HG02973 (cell line): ENCODE measurements around the gene AUTS2.

Experiments used
- ATAC-seq: cut with Tn5 transposase; IDR thresholded peaks from one replicate; pipeline ENCODE4 v1.9.1; 2021; ENCODE audit warnings: moderate library complexity; ENCODE audit not compliant: unreplicated experiment

Gene AUTS2

DNA sequence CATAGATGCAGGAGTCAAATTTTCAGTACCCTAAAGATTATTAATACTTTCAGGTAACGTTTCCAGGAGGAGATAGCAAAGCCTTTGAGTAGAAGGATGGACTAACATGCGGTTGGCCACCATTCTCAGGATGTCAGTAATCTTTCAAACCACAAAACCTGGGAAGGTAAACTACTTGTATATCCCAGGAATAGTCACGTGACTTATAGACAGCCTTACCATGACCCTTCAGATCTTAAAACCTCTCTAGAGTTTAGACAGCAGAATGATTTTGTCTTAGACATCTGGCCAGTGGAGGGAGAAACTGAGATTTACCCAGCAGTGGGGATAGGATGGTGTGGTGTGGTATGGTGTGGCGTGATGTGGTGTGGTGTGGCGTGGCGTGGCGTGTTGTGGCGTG is 1085.9 kb downstream of the AUTS2 start:
- no peak for ATAC-seq

DNA sequence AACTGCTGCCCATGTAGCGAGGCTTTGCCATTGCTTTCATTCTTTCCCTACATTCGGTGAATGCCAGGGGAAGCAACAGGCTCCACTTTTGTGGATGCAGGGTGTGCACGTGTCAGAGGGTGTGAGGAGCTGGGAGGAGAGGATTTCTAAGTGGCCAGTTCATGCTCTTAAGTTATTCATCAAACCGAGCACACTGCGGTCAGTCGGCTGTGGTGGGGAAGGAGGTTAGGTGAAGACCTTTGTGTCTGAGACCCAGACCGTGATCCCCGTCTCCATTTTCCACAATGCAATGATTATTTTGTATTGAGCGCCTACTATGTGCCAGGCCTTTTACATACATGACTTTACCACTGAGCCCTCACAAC is 1095.0 kb downstream of the AUTS2 start:
- no peak for ATAC-seq

DNA sequence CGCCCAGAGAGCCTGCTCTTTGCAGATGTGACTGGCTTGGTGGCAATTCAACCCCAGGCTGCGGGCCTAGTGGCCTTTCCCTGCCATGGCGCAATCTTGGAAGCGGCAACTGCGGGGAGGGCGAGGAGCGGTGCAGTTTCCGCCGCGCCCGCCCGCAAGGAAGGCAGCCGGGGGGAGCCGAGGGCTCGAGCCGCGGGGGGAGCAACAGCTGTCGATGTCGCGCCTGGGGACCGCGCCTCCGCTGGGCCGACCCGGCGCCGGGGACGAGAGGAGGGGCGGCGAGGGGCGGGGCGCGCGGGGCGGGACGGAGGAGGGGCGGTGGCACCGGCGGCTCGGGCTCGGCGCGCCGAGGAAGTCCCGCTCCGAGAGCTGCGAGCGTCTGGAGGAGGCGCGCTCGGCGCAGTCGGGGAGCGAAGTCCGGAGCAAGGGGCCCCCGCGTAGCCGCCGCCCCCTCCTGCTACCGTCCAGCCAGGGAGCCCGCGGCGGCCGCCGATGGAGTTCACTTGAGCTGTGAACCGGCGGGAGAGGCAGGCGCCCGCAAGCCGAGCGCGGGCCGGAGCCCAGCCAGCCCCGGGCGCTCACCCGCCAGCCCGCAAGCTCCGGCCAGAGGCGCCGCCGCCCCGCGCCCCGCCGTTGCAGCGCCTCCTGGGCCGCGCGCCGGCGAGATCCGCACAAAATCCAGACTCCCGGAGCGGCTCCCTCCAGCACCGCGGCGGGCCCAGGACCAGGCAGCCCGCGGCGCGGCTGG is 1095.6 kb downstream of the AUTS2 start:
- ATAC-seq: peak; percentile 44

DNA sequence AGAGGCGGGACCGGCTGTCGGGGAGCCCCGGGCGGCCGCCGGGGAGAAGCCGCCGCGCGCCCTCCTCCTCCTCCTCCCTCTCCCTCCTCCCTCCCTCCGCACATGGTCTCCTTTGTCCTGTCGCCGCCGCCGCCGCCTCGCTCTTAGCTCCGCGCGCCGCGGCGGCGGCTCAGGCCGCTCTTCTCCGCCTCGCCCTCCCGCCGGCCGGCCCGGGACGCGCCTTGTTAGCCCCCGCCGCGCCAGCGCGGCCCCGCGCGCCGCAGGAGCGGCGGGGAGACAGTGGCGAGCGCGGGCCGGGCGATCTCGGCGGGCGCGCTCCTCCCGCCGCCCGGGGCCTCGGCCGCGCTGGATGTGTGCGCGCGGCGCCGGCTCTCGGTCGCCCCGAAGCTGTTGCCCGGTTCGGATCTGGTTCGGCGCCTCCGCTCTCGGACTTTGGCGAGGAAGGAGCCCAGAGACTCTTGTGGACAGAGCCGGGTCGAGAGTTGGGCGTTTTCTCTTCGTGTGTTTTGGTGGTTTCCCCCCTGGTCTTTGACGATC is 1096.2 kb downstream of the AUTS2 start:
- ATAC-seq: peak; percentile 32

DNA sequence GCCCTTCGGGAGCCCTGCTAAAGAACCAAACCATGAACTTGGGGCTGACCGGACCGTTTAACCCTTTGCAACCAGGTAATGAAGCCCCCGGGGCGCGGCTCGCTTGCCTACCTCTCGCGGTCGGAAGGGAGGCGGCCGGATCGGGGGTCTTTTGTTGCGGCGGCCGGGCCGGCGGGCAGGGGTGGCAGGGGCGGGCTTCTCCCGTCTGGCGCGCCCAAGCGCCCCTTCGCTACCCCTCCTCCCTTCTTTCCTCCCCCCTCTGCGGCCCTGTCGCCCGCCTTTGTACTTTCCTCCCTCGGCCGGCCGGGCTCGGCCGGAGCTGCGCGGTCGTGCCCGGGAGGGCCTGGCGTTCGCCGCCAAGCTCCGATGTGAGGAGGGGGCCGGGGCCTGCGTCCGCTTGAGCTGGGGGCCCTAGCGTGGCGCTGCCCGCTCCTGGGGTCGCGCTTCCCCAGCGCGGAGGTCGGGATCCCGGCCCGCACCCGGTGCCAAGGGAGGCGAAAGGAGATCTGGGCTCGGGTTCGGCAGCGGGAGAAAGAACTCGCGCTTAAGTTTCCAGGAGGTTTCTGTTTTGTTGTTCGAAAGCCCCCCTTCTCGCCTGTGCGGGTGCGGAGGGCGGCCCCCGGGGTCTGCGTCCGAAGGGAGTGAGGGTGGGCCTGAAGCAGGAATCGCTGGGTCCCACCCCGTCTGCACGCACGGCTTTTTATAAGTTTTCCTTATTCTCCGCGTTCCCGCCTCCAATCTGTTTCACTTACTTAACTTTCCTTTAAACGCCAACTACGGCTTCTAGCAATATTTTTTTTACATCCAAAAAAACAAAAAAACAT is 1096.9 kb downstream of the AUTS2 start:
- no peak for ATAC-seq

DNA sequence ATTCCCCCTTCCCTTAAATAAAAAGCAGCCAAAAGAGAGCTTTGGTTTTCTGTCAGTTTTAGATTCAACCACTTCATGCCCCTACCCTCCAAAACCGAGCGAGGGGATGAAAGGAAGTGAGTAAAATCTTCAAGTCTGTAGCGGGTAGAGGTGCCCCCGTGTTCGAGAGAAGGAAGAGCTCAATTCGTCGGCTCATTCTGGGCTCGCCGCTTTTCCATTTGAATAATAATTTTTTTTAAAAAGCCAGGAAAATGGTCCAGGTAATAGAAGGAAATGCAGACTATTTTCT is 1097.5 kb downstream of the AUTS2 start:
- ATAC-seq: no peak

DNA sequence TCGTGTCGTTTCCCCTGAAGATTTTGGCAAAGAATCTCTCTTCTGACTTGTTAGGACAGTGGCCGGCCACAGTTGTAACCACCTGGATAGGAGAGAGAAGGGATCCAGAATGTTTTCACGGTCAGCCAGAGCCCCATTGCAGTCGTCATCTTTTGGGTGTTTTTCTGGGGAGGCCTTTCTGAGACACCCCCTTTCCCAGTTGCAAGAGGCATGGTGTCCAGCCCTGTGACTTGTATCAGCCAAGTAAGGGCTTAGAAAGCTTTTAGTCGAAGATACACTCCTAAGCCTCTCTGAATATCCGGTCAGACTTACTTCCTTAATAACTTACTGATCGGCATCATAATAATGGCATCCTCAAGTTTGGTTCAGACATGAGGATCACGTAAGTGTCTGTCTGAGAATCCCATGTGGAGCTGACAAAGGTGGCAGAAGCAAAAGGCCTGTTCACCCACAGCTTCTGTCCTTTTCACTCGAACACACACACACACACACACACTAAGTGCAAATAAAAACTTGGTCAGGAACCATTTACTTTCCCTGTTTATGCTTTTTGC is 1098.0 kb downstream of the AUTS2 start:
- ATAC-seq: no peak

DNA sequence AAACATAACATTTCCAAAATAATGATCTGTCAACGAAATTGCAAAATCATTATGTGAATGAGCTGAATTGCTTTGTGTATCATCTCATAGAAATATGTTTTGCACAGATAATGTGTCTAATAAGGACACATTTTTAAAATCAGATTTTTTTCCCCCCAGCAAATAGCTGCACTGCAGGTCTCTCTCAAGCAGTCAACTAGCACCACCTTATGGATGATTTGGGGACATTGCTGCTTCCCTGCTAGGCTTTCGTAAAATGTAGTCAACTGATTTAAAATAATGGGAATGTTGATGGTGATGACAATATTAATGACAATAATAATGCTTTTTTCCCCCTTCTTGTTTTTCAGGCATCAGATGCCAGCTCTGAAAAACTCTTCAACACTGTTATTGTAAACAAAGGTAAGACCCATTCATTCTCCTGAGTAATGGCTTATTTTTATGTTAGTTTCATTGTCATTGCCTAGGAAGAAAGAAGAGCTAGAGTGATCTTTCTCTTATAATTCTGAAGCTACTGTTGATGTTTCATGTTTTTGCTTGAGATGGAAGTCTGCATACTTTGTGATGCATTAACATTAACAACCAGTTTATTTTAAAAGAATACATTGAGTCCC is 1100.1 kb downstream of the AUTS2 start:
- no peak for ATAC-seq

DNA sequence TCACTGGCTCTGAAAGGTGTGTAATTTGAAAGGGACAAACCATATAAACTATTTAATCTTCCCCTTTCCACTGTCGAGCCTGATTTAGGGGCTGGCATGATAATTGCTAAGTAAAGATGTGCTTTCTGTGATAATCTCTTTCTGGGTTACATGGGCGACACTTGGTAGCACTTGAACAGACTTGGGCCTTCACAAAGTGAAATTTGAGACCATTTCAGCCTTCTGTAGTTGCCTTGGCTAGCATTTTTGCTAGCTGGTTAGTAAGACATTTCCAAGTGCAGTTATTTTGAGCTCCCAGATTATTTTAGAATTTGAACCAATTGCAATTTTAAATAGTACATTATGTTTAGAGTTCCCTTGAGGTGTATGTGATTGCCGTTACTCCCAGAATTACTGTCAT is 1101.0 kb downstream of the AUTS2 start:
- ATAC-seq: no peak

DNA sequence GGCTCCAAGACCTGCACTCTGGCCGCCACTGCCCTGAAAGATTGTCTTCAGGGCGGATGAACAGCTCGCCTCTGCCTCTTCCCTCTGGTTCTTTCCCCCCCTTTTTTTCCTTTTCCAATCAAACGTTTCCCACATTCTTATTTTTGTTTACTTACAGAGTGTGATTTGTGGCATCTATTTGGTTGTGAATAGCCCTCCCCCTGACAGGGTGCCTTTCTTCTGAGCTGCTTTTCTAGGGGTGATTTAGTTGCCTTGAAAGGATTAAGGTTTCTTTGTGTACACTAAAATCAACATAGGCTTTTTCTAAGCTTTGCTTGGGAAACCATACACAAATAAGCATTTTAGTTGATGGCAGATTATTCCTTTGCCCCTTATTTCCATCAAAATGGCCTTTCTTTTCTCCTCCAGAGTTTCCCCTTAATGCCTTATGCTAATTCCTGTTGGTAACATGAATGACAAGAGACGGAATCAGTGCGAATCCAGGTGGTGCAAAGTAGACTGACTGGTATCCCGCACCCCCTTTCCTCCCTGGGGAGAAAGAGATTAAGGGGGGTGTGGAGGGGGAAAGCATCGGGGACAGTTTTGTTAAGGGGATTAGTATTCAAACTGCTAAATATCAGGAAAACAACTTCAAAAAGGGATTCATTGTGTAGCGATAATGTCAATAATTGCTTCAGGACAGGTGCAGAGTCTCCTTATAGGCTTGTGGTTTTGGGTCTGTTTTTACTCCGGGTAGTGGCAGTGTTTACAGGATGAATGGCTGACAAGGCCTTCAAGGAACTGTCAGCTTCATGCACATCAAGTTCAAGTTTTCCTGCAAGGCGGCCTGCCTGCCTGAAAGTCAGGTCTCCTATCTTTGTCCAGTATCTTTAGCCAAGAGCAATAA is 1102.0 kb downstream of the AUTS2 start:
- no peak for ATAC-seq

DNA sequence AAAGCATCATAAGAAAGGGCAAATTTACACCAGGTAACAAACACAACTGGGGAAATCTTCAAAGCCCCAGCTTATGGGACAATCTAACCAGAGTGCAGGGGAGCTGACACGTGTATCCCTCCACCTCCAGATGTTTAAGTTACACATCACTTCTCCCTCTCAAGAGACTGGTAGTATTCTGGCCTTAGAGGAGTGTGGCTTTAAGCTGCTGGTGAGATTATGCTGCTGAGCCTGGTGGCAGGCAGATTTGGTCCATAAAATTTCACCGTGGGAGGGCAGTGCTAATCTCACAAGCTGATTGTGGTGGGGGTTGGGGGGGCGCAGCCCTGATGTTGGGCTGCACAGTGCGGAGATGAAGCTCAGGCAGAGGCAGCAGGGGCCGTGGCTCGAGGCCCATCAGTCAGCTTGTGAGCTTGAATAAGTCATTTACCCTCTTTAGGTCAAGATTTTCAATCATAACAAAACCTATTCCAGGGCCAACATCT is 1102.7 kb downstream of the AUTS2 start:
- no peak for ATAC-seq

DNA sequence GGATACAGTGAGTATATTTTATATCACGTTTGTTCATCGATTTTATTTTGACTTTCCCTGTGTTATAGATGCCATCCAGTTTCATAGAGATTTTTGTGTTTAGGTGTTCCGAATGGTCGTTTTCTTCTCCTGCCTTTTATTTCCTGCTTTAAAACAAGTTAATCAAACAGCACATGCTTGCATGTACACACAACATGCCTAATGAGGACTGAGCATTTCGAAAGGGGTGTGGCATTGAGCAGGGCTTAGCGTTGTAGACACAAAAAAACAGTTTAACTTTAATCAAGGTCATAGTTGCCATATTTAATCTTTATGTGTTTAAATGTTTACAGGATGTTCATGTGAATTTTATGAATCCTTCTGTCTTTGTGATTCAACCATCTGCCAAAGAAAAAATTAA is 1103.2 kb downstream of the AUTS2 start:
- ATAC-seq: no peak

DNA sequence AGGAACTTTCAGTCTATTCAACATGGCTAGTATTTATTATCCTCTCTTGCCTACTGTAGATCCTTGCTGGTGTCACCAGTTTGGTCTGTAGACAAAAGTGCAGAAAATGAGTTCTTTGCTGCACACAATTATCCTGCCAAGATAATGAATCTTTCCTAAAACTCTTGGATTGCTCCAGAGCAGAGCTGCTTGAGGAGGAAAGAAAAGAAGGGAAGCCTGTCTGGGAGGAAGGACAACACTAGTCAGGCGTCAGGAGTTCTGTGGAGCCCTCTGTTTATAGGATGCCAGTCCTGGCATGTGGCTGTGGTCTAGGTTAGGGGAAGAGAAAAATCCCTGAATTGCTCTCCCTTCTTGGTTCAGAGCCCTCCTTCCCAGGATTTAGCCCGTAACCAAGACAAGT is 1103.7 kb downstream of the AUTS2 start:
- no peak for ATAC-seq

DNA sequence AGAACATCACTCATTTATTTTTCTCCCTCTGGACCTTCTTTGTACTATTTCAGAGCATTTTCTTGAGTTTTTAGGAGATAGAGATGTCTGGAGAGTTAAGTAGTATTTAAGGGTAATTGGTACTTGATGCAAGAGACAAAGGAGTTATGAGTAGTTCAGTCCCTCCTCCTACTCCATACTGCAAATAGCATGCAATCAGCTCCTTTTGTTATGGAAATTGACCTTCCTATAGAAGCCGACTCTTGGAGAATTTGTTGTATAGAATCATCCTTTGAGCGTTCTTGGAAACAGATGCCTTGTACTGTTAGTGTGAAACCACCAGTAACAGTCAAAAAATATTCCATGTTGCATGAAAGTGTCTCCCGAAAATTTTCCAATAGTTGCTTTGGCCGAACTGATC is 1105.5 kb downstream of the AUTS2 start:
- ATAC-seq: no peak

DNA sequence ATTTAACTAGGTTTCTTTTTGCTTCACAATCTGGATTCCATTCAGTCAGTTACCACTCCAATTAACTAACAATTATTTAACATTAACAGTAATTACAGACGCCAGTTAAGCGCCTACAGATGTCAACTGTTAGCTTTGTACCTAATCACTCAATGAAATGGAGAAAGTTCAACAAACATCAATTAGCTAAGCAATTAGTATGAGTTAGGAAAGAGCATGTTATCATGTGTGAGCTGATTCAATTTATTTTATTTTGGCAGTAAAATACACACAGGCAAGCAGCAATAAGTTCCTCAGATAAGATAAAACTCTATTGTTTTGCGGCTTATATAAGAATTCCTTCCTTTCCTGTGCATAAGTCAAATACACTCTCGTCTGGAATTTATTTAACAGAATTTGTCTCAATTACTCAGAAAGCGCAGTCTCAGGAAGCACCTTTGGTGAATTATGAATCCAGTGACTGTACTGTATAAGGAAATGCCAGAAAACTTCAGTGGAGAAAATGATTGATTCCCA is 1106.6 kb downstream of the AUTS2 start:
- ATAC-seq: no peak

DNA sequence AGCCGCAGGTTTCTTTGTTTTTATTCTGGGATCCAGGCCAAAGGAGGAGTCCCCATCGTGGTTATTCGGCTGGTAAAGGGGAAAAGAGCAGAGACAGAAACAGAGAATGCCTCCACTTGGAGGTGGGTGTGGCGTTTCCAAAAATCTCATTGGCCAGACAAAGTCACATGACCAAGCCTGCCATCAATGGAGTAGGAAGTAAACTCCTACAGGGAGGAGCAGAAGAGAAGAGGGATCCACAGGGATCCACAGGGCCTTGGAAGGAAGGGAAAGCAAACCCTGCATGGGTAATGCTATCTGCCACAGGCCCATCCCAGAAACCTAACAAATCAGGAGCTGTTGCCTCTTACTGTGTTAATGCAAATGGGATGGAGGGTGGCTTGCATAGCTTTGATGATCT is 1107.9 kb downstream of the AUTS2 start:
- ATAC-seq: no peak

DNA sequence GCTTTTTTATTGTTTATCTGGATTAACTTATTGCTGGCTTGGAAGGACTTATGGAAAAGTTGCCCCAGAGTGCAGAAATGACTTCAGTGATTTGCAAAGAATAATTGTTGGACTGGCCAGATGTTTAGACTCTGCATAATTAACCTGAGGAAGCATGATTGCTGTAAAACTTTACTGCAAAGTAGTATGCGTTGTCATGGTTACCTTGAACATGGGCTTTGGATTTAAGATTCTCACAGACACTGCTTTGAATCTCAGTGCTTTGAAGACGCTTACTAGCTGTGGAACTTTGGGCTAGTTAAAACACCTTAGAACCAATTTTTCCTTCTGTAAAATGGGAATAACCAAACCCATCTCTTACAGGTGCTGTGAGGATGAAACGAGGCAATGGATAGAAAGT is 1108.4 kb downstream of the AUTS2 start:
- no peak for ATAC-seq

DNA sequence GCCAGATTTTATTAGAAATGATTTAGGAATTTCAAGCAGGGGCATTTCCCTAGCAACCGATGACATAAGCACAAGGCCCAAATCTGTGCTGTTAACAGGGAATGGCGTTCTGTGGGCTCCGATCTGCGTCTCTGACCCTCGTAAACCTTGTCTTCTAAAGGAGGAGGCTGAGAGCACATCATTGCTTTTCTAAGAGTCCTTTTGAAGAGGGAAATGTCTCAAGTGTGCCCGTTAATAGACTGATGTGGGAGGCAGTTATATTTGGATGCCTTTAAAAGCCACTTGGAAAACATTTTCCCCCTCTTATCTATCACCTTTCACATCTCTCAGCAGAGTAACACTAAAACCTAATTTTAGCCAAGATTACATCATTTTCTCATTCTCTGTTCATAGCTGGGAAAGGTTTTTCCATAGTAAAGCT is 1109.6 kb downstream of the AUTS2 start:
- ATAC-seq: no peak

DNA sequence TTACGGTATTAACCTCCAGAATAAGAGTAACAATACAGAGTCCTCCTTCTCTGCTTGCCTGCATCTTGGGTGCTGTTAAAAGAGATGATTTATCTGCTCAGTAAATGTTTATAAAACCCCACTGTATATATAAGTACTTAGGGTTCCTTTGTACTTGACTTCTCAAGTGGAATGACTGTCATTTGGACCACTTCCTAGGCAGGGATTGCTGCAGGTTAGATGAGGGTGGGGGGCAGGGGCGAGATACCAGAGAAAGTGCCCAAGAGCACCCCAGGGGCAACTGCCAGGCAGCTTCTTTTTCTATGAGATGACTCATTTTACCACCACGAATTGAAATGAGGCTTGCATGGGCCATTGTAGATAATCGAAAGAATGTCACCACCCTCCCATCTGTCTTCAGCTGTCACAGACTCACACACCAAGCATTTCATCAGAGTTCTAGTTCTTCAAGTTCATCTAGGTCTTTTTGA is 1111.8 kb downstream of the AUTS2 start:
- ATAC-seq: no peak

DNA sequence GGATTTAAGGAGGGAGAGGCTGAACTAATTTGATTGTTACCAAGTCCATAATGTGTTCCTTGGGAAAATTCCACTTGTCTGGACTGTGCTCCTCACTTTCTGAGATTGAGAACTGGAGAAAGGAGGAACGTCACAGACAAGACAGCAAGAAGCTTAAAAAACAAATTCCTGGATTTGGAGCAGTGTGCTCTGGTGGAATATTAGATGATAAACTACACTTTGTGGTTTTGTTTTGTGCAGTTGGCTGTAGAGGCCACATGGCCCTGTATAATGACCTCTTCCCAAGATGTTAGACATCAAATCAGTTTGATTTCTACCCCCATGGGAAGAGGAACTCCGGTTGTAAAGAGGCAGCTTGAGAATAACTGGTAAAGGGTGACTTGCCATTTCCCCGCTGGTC is 1112.4 kb downstream of the AUTS2 start:
- no peak for ATAC-seq
